GM19023 (cell line): ENCODE measurements around the gene TARDBP.
A peak's percentile ranks its signal among the peaks of the same experiment; 100 is the strongest.
"Not testable (repeated sequence)": the region's sequence is repeated elsewhere in the genome, so short reads cannot be mapped to it uniquely, and the experiment has no call there.

ENCODE experiments used
- ATAC-seq: cut with Tn5 transposase; IDR thresholded peaks from one replicate; pipeline ENCODE4 v1.9.1; 2021; ENCODE audit warnings: mild to moderate bottlenecking, moderate library complexity; ENCODE audit not compliant: unreplicated experiment

The TARDBP gene

GRCh38 chr1:10992004-10992403, 20.4 kb upstream of the TARDBP start:
- not testable (repeated sequence) for ATAC-seq

DNA sequence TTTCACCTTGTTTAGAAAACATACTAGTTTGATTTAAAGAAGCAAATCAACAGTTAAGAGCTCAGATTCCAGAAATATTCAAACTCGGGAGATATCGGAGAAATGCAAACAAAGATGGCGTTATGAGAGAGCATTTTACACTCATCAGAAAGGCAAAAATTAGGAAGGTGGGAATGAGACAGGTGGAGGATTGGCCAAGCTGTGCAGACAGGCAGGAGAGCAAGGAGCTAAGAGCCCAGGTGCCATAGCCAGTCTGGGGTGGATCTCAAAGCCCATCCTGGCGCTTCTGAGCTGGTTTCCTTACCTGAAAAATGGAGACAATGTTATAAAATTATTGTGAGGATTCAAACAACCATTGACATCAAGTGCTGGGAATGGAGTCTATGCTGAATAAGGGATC, 19.6 kb upstream of the TARDBP start:
- no peak for ATAC-seq

DNA sequence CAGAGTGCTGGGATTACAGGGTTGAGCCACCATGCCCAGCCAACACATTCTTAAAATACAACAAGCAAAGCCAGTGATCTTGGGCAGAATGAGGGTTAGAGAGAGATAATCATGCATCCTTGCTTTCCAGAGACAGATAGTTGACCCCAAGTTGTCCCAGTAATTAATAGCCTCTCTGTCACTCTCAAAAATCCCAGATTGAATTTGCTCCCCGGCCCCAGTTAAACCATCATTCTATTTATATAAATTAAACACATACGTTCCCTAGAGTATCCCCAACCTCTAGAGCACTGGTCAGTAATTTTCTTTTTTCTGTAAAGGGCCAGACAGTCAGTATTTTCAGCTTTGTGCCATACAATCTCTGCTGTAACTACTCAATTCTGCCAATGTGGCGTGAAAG, 16.4 kb upstream of the TARDBP start:
- no peak for ATAC-seq

- no peak for ATAC-seq
Observed at GRCh38 chr1:11000526-11000925, 11.9 kb upstream of the TARDBP start.

DNA sequence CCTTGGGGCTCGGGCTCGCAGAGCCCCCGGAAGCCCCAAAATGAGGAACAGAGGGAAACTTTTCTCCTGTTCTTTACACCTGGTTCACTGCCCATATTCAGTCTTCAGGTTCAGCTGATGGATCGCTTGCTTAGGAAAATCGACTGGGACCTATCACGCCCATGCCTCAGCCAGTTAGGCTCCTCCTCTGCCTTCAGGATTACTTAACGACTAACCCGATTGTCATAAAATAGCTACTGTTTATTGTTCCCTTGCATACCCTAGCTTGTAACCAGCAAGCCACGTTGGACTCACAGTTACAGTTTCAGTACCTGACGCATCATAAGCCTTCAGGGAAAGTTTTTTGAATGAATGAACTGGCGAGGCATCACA, 692 bp downstream of the TARDBP start:
- ATAC-seq = no peak

- ATAC-seq = not testable (repeated sequence)
Observed at GRCh38 chr1:11019358-11019757, 6.9 kb downstream of the TARDBP start.

DNA sequence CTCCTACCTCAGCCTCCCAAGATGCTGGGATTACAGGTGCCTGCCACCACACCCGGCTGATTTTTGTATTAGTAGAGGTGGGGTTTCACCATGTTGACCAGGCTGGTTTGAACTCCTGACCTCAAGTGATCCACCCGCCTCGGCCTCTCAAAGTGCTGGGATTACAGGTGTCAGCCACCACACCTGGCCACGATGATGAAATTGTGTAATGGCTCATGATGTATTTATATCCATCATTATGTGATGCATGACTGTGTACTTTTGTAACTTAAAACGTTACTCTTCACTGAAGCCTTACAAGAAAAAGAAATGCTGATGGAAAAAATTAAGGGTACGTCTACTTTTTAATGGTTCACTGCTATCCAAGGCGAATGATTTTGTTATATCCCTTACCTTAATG, 7.5 kb downstream of the TARDBP start:
- ATAC-seq = no peak

DNA sequence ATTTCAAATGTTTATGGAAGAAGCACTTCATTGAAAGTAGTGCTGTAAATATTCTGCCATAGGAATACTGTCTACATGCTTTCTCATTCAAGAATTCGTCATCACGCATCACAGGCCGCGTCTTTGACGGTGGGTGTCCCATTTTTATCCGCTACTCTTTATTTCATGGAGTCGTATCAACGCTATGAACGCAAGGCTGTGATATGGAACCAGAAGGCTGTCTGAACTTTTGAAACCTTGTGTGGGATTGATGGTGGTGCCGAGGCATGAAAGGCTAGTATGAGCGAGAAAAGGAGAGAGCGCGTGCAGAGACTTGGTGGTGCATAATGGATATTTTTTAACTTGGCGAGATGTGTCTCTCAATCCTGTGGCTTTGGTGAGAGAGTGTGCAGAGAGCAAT, 10.7 kb downstream of the TARDBP start:
- no peak for ATAC-seq

DNA sequence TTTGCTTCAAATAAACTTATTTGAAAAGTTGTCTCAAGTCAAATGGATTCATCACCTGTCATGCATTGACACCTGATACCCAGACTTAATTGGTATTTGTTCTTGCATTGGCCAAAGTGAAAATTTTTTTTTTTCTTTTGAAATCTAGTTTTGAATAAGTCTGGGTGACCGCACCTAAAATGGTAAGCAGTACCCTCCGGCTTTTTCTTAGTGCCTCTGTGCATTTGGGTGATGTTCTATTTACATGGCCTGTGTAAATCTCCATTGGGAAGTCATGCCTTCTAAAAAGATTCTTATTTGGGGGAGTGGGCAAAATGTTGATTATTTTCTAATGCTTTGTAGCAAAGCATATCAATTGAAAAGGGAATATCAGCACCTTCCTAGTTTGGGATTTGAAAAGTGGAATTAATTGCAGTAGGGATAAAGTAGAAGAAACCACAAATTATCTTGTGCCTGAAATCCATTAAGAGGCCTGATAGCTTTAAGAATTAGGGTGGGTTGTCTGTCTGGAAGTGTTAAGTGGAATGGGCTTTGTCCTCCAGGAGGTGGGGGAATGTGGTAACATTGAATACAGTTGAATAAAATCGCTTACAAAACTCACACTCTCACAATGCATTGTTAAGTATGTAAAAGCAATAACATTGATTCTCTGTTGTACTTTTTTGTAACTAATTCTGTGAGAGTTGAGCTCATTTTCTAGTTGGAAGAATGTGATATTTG, 11.9 kb downstream of the TARDBP start:
- no peak for ATAC-seq

GRCh38 chr1:11024874-11025203, 12.4 kb downstream of the TARDBP start:
- ATAC-seq = no peak

GRCh38 chr1:11025618-11026017, 13.2 kb downstream of the TARDBP start:
- no peak for ATAC-seq

DNA sequence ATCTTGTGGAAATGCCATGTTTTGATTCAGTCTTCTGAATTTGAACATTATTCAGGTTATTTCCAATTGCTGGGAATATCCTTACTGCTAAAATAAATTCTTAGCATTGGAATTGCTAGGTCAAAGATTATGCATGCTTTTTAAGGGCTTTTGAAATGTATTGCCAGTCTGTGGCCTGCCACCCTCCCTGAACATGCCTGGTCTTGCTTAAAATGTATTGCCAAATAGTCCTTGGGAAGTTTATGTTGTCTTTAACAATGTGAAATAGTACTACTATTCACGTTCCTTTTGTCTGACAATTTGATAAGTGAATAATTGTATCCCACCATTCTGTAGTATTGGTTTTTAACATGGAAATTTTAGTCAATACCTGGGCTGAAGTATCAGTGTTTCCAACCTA, 13.6 kb downstream of the TARDBP start:
- no peak for ATAC-seq

DNA sequence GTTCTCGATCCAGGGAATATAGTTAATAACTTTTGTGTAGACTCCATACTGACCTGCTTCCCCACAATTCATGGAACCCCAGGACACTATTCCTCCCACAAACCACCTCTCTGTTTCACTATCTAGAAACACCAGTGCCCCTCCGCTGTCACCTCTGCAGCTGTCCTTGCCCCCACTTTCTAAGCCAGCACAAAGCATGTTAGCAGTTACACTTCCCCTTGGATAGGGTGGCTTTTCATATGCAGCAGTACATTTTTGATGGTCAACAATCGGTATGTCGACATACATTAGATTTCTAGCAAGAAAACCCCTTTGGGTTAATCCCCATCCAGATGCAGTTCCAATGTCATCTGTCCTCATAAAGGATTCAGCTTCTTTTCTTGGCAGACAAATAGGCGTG, 14.4 kb downstream of the TARDBP start:
- ATAC-seq = no peak

DNA sequence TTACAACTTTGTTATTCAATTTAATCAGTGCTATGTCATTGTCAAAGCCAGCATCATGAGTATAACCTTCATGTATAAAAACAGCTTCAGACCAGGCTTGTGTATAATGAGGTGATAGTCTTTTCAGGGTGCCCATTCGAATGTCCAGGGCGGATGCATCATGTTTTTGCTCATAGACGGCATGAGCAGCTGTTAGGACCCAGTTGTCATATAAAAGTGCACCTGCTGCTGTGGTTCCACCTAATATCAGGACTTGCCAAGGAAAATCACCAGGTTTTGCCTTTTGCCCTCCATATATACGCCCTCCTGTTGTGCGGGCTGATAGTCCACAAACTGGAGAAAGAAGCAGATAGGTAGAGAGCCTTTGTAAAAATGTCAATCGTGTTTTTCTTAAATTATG, 14.9 kb downstream of the TARDBP start:
- no peak for ATAC-seq

- ATAC-seq = no peak
Observed at GRCh38 chr1:11028018-11028417, 15.6 kb downstream of the TARDBP start.

- no peak for ATAC-seq
Observed at GRCh38 chr1:11030865-11031264, 18.4 kb downstream of the TARDBP start.

GRCh38 chr1:11031624-11032262, 19.3 kb downstream of the TARDBP start:
- no peak for ATAC-seq

DNA sequence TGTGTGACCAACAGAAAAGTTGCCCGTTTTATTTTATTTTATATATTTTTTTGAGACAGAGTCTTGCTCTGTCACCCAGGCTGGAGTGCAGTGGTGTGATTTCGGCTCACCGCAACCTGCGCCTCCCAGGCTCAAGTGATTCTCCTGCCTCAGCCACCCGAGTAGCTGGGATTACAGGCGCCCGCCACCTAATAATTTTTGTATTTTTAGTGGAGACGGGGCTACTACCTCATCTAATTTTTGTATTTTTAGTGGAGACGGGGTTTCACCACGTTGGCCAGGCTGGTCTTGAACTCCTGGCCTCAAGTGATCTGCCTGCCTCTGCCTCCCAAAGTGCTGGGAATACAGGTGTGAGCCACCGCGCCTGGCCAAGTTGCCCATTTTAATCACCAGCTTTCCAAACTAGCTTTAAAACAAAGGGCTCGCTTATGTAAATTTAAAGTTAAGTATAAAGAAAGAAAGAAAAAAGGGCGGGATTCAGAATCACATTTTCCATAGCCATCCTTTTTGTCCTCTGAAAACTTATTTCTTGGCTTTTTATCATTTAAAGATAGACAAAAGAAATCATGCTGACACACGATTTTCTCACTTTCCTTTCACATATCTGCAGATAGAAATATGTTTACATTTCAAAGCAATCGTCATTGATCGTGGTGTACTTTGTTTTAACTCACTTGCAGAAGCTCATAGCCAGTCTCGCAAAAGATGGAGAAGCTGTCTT, 24.7 kb downstream of the TARDBP start:
- not testable (repeated sequence) for ATAC-seq

GRCh38 chr1:11037740-11038182, 25.3 kb downstream of the TARDBP start:
- ATAC-seq = peak; percentile 74

- no peak for ATAC-seq
Observed at GRCh38 chr1:11039351-11040104, 27.1 kb downstream of the TARDBP start.

GRCh38 chr1:11040105-11040429, 27.6 kb downstream of the TARDBP start:
- not testable (repeated sequence) for ATAC-seq

DNA sequence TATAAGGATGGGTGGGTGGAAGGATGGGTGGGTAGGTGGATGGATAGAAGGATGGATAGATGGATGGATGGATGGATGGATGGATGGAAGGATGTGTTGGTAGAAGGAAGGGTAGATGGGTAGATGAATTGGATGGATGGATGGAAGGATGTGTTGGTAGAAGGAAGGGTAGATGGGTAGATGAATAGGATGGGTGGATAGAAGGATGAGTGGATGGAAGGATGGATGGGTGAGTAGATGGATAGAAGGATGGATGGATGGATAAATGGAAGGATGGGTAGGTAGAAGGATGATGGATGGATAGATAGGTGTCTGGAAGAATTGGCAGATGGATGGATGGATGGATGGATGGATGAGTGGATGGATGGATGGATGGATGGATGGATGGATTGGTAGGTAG, 28.6 kb downstream of the TARDBP start:
- no peak for ATAC-seq
